ENCODE measurements around the gene ZSWIM1.
"Not testable (repeated sequence)": the region's sequence is repeated elsewhere in the genome, so short reads cannot be mapped to it uniquely, and the experiment has no call there.

The ZSWIM1 gene

GRCh38 chr20:45909817-45910669 is 29.0 kb downstream of the ZSWIM1 start:
- DNase-seq (ENCODE audit: low spot score) = no peak

DNA sequence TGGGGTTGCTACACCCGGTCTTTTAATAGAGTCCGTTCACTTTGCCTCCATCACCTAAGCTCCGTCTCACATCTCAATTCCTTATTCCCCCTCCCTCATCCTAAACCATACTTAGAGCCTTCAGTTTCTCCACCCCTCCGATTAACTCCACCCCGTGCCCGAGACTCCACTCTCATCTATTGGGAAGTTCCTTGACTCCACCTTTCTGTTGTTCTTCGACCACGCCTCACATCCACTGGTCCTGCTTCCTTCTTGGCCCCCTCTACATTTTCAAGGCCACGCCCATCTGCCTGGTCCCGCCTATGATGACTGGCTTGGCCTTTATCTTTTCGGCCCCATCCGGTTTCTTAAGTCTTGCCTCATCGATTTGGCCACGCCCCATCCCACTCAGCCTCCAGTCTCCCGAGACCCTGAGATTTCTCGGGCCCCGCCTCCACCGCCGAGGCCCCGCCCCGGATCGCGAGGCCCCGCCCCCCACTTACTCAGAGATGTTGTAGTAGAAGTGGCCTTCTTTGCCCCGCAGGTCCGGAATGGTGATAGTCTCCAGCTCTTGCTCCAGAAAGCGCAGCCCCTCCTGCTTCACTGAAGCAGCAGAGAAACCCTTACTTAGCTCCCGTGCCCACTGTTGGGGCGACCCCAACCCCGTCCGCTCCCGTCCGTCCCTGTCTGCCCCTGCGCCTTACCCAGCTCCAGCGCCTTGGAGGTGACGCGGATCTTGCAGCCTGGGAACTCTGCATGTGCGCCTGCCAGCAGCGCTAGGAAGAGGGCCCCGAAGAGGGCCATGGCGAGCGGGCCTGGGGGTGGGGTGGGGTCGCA is 29.9 kb downstream of the ZSWIM1 start:
- peak; percentile 99 for DNase-seq (ENCODE audit: low spot score)

- DNase-seq (ENCODE audit: low spot score) = peak; percentile 28
Observed at GRCh38 chr20:45911486-45912343, 30.7 kb downstream of the ZSWIM1 start, which contains the start of gene PLTP. PLTP (minus strand) TSS chr20:45912155; CDS start chr20:45911452, 703 bp downstream.

DNA sequence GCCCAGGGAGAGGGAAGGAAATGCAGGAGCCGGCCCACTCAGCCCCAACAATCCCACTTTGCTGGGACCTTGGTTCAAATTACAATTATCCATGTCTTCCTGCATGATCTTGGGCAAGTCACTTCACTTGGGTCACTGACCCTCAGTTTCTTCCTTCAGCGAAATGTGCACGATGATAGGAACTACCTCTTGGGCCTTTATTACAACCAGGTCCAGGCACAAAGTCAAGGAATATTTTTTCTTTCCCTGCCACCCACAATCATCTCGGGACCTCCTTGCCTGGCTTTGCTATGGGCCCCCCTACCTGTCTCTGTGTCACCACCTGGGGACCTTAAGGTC is 31.3 kb downstream of the ZSWIM1 start:
- DNase-seq (ENCODE audit: low spot score) = no peak

GRCh38 chr20:45913116-45913515 is 32.1 kb downstream of the ZSWIM1 start:
- no peak for DNase-seq (ENCODE audit: low spot score)

DNA sequence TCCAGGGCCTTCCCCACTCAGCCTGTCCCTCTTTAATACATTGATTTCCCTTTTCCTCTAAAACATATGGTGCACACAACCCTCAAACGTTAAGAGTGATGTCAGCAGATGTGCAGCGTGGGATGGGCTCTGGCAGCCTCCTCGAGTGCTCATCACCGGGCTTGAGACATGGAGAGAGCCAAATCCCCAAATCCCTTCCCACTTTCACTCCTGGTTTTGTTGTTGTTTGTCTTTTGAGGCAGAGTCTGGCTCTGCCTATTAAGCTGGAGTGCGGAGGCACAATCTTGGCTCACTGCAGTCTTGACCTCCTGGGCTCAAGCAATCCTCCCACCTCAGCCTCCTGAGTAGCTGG is 36.7 kb downstream of the ZSWIM1 start:
- DNase-seq (ENCODE audit: low spot score) = no peak

GRCh38 chr20:45918182-45918737 is 37.2 kb downstream of the ZSWIM1 start:
- DNase-seq (ENCODE audit: low spot score) = no peak

DNA sequence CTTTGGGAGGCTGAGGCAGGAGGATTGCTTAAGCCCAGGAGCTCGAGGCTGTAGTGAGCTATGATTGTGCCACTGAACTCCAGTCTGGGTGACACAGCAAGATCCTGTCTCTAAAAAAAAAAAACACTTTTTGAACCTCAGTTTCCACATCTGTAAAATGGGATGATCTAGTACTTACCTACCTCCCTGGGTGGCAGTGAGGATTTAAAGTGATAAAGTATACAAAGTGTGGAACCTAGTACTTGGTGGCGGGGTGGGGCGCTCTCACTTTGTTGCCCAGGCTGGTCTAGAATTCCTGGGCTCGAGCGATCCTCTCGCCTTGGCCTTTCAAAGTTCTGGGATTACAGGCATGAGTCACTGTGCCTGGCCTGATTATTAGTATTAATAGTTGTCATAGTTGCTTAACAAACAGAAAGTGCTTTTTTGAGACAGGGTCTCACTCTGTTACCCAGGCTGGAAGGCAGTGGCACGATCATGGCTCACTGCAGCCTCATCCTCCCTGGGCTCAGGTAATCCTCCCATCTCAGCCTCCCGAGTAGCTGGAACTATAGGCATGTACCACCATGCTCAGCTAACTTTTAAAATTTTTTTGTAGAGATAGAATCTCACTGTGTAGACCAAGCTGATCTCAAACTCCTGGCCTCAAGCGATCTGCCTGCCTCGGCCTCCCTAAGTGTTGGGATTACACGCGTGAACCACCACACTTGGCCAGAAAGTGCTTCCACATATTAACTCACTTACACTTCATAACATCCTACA is 37.9 kb downstream of the ZSWIM1 start:
- no peak for DNase-seq (ENCODE audit: low spot score)

DNA sequence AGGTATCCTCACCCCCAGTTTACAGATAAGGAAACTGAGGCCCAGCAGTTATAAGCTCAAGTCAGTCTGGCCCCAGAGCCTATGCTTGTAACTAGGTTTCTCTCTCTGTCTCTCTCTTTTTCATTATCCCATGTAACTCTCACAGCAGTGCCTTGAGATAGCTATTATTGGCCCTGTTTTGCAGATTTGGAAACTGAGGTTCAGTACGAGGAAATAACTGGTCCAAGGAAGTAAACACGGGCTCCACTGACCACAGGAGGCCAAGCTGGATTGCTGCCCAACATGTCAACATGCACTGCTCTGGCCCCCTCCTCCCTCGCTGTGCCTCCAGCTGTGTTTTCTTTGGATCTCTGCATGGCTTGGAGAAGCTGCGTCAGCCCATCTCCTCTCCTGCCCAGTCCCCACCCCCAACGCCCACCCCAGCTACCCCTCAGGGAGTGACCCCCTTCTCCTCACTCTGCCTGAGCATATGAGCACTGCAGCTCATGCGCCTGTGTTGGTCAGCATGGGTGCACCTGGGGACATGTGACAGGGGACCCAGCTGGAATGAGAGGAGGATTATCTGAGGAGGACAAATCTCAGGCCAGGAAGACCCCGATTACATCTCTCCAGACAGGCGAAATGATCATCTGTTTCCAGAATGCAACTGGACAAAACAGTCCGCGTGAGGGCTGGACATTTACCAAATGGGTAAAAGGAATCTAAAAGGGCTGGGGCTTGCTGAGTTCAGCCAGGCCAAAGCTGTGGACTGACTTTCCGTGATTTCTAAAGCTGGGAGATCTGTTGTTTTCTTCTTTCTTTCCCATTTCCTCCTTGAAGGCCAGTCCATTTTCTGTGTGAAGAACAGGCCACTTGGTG is 38.7 kb downstream of the ZSWIM1 start:
- no peak for DNase-seq (ENCODE audit: low spot score)

- no peak for DNase-seq (ENCODE audit: low spot score)
Observed at GRCh38 chr20:45920462-45921336, 39.7 kb downstream of the ZSWIM1 start.

- no peak for DNase-seq (ENCODE audit: low spot score)
Observed at GRCh38 chr20:45921337-45922189, 40.5 kb downstream of the ZSWIM1 start.

- DNase-seq (ENCODE audit: low spot score) = no peak
Observed at GRCh38 chr20:45924391-45925261, 43.6 kb downstream of the ZSWIM1 start.

GRCh38 chr20:45925821-45926506 is 44.9 kb downstream of the ZSWIM1 start:
- DNase-seq (ENCODE audit: low spot score) = no peak

DNA sequence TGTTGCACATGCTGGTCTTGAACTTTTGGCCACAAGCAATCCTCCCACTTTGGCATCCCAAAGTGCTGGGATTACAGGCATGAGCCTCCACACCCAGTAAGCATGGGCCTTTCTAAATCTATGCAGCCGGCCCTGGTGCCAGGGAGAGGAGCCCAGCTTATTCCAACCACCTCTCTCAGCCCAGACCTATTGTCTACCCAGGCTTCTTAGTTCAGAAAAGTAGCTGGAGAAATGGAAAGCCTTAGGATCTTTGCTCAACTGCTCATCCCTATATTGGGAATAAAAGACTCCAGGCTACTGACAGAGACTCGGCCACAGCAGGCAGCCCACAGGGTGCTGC is 45.7 kb downstream of the ZSWIM1 start:
- no peak for DNase-seq (ENCODE audit: low spot score)

- no peak for DNase-seq (ENCODE audit: low spot score)
Observed at GRCh38 chr20:45927071-45927878, 46.2 kb downstream of the ZSWIM1 start.

- DNase-seq (ENCODE audit: low spot score) = not testable (repeated sequence)
Observed at GRCh38 chr20:45931680-45932079, 50.7 kb downstream of the ZSWIM1 start.

Data from NAMALWA (cell line).